IMR-90 (cell line): ENCODE measurements around the gene TREM1. TPM values are rescaled to one million over a fixed set of nuclear protein-coding genes. Genes with fewer than 3 reads are reported as not detected.

Source experiments
- ATAC-seq: fragments of 200-7000 bp; cut with Tn5 transposase; 2 replicates; pipeline ENCODE4 v1.9.1; 2020; ENCODE audit warnings: low read depth, mild to moderate bottlenecking, moderate library complexity
- BruUV-seq: library from RNA; stranded (reverse); fragments of 400-500 nt; replicated peaks from 2 replicates; lab custom pipeline; 2021; lab: Mats Ljungman, UMichigan
- CTCF ChIA-PET: fragments of 300-600 bp; formaldehyde crosslinking; extraction: SDS; loops from one replicate; lab custom pipeline; 2021; ENCODE audit warnings: antibody characterized with exemption; lab: Yijun Ruan, JAX
- POLR2A ChIA-PET: fragments of 300-600 bp; sonication (Branson Sonifier 250); formaldehyde crosslinking; loops from one replicate; lab custom pipeline; 2022; ENCODE audit warnings: antibody characterized with exemption; ENCODE audit not compliant: unreplicated experiment; lab: Charles Lee
- DNase-seq: peaks from one replicate; pipeline ENCODE4 v3.0.0; 2013
- H2AFZ ChIP-seq: replicated peaks from 2 replicates; pipeline ENCODE3; 2013; ENCODE audit warnings: low read length, mild to moderate bottlenecking; ENCODE audit not compliant: poor library complexity
- H2AK5ac ChIP-seq: 2 replicates; pipeline ENCODE4 v1.6.1; 2013; ENCODE audit warnings: low read depth, low read length, inconsistent platforms
- H2AK9ac ChIP-seq: replicated peaks from 2 replicates; pipeline ENCODE3; 2013; ENCODE audit warnings: mild to moderate bottlenecking, low read depth, low read length, moderate library complexity; ENCODE audit not compliant: poor library complexity
- H2BK120ac ChIP-seq: 2 replicates; pipeline ENCODE4 v1.6.1; 2013; ENCODE audit warnings: low read depth, low read length, inconsistent platforms
- H2BK15ac ChIP-seq: 3 replicates; pipeline ENCODE4 v1.6.1; 2013; ENCODE audit warnings: low read depth, low read length, inconsistent platforms
- H2BK20ac ChIP-seq: 2 replicates; pipeline ENCODE4 v1.6.1; 2013; ENCODE audit warnings: low read depth, mild to moderate bottlenecking, inconsistent platforms, low read length, moderate library complexity
- H2BK5ac ChIP-seq: 2 replicates; pipeline ENCODE4 v1.6.1; 2013; ENCODE audit warnings: mild to moderate bottlenecking, low read depth, low read length, inconsistent platforms; ENCODE audit not compliant: poor library complexity, severe bottlenecking
- H3K14ac ChIP-seq: replicated peaks from 2 replicates; pipeline ENCODE4 v1.6.1; 2013; ENCODE audit warnings: low read depth, low read length, inconsistent platforms
- H3K18ac ChIP-seq: 2 replicates; pipeline ENCODE4 v1.6.1; 2013; ENCODE audit warnings: low read depth, low read length, control low read depth
- H3K23ac ChIP-seq: 2 replicates; pipeline ENCODE4 v1.6.1; 2013; ENCODE audit warnings: low read depth, low read length, inconsistent platforms
- H3K27ac ChIP-seq: 2 replicates; pipeline ENCODE4 v1.5.1; 2013; ENCODE audit warnings: mild to moderate bottlenecking, control low read depth, low read length; ENCODE audit not compliant: insufficient read depth
- H3K27me3 ChIP-seq: 2 replicates; pipeline ENCODE4 v1.6.1; 2013; ENCODE audit warnings: low read length; ENCODE audit not compliant: control insufficient read depth, insufficient read depth
- H3K36me3 ChIP-seq: 2 replicates; pipeline ENCODE4 v1.6.1; 2013; ENCODE audit warnings: low read length, mixed read lengths; ENCODE audit not compliant: control insufficient read depth, insufficient read depth
- H3K4ac ChIP-seq: 2 replicates; pipeline ENCODE4 v1.6.1; 2013; ENCODE audit warnings: low read depth, low read length, inconsistent platforms
- H3K4me1 ChIP-seq: 2 replicates; pipeline ENCODE4 v1.6.1; 2013; ENCODE audit warnings: low read length, mixed read lengths; ENCODE audit not compliant: control insufficient read depth, insufficient read depth
- H3K4me2 ChIP-seq: 2 replicates; pipeline ENCODE4 v1.6.1; 2013; ENCODE audit warnings: low read depth, mild to moderate bottlenecking, control low read depth, low read length, moderate library complexity
- H3K4me3 ChIP-seq: 2 replicates; pipeline ENCODE4 v1.5.1; 2013; ENCODE audit warnings: low read depth, mild to moderate bottlenecking, control low read depth, low read length, moderate library complexity; ENCODE audit not compliant: insufficient read depth
- H3K56ac ChIP-seq: 2 replicates; pipeline ENCODE4 v1.6.1; 2013; ENCODE audit warnings: low read length, inconsistent platforms; ENCODE audit not compliant: insufficient read depth; ENCODE audit errors: extremely low read depth
- H3K79me1 ChIP-seq, 2 experiments: 2 replicates each; pipeline ENCODE4 v1.6.1; 2013; ENCODE audit warnings: low read length in 2 of 2, inconsistent platforms in 1 of 2, low read depth in 1 of 2
- H3K9ac ChIP-seq: 2 replicates; pipeline ENCODE4 v1.6.1; 2013; ENCODE audit warnings: low read depth, low read length, control low read depth
- H3K9me1 ChIP-seq: 2 replicates; pipeline ENCODE4 v1.6.1; 2013; ENCODE audit warnings: low read length, inconsistent platforms; ENCODE audit not compliant: insufficient read depth
- H3K9me3 ChIP-seq: 2 replicates; pipeline ENCODE4 v1.6.1; 2013; ENCODE audit warnings: low read length; ENCODE audit not compliant: control insufficient read depth, insufficient read depth
- H4K20me1 ChIP-seq: 2 replicates; pipeline ENCODE4 v1.6.1; 2013; ENCODE audit warnings: low read length, inconsistent platforms; ENCODE audit not compliant: insufficient read depth
- H4K5ac ChIP-seq: 2 replicates; pipeline ENCODE4 v1.6.1; 2013; ENCODE audit warnings: mild to moderate bottlenecking, low read depth, low read length, control low read depth
- H4K8ac ChIP-seq, 2 experiments: 2 replicates each; pipeline ENCODE4 v1.6.1; 2013; ENCODE audit warnings: low read depth in 2 of 2, low read length in 2 of 2, control low read depth in 1 of 2, inconsistent platforms in 1 of 2
- H4K91ac ChIP-seq: 2 replicates; pipeline ENCODE4 v1.6.1; 2013; ENCODE audit warnings: low read depth, low read length, inconsistent platforms; ENCODE audit not compliant: insufficient read depth
- CHD1 ChIP-seq: IDR thresholded peaks from 2 replicates; pipeline ENCODE4 v1.6.1; 2012; ENCODE audit warnings: low read depth, low read length, improper control_type of control experiment
- FOS ChIP-seq: fragments of 150-350 bp; IDR thresholded peaks from 2 replicates; pipeline ENCODE4 v1.6.1; 2016; ENCODE audit warnings: low read depth, low read length
- MAFK ChIP-seq: IDR thresholded peaks from 2 replicates; pipeline ENCODE4 v1.6.1; 2012; ENCODE audit warnings: low read depth, low read length, improper control_type of control experiment
- POLR2A ChIP-seq: IDR thresholded peaks from 2 replicates; pipeline ENCODE4 v1.6.1; 2012; ENCODE audit warnings: mild to moderate bottlenecking, low read depth, low read length
- RAD21 ChIP-seq: IDR thresholded peaks from 2 replicates; pipeline ENCODE4 v1.6.1; 2012; ENCODE audit warnings: low read length, improper control_type of control experiment
- SMC3 ChIP-seq: fragments of 150-350 bp; IDR thresholded peaks from 2 replicates; pipeline ENCODE4 v1.6.1; 2016; ENCODE audit warnings: low read depth, mild to moderate bottlenecking, antibody characterized with exemption, low read length, moderate library complexity
- WGBS, 2 experiments: methylation state at CpG; one replicate each; pipeline versions ENCODE4 v1.1.5 to v1.1.7; 2013; ENCODE audit warnings: missing lambda C conversion rate in 2 of 2; ENCODE audit not compliant: insufficient read length in 1 of 2; ENCODE audit errors: extremely low coverage in 2 of 2; 5-methylcytosine and 5-hydroxymethylcytosine counted together
- dilution Hi-C: fragments of 300-500 bp; cut with HindIII; formaldehyde crosslinking; loops from one replicate; pipeline ENCODE4 v1.14.3; 2018; ENCODE audit warnings: low sequenced_read_pairs; ENCODE audit not compliant: unreplicated experiment
- in situ Hi-C: fragments of 300-500 bp; cut with MboI; formaldehyde crosslinking; loops from 3 replicates; pipeline ENCODE4 v1.14.3; 2019; ENCODE audit warnings: low sequenced_read_pairs, inconsistent platforms, mixed read lengths
- intact Hi-C: fragments of 100-400 bp; cut with micrococcal nuclease; formaldehyde crosslinking; loops from 2 replicates; pipeline ENCODE4 v1.10.0; 2022
- polyA plus RNA-seq, 3 experiments: library from polyadenylated mRNA; depleted of rRNA; stranded (reverse); fragments of >200 nt; gene quantifications; 2 replicates each; pipeline ENCODE4 v1.2.3, GENCODE V29; 2012; ENCODE audit warnings: low replicate concordance in 1 of 3
- total RNA-seq: library from RNA; depleted of rRNA; stranded (reverse); fragments of >200 nt; gene quantifications from 2 replicates; pipeline ENCODE4 v1.2.3, GENCODE V29; 2012
- TF ChIP-seq, protein P1 (sequence below): conservative IDR thresholded peaks from 2 replicates; pipeline ENCODE4 v1.5.1; 2012; ENCODE audit warnings: mild to moderate bottlenecking, low read depth, low read length, improper control_type of control experiment
- TF ChIP-seq, protein P2 (sequence below): fragments of 150-350 bp; IDR thresholded peaks from 2 replicates; pipeline ENCODE4 v1.6.1; 2016; ENCODE audit warnings: low read depth, mild to moderate bottlenecking, low read length, moderate library complexity, borderline replicate concordance

TREM1 gene
- total and polyA plus RNA-seq, 2 of the 4 experiments (the other 2 are of a cell fraction): not detected

DNA sequence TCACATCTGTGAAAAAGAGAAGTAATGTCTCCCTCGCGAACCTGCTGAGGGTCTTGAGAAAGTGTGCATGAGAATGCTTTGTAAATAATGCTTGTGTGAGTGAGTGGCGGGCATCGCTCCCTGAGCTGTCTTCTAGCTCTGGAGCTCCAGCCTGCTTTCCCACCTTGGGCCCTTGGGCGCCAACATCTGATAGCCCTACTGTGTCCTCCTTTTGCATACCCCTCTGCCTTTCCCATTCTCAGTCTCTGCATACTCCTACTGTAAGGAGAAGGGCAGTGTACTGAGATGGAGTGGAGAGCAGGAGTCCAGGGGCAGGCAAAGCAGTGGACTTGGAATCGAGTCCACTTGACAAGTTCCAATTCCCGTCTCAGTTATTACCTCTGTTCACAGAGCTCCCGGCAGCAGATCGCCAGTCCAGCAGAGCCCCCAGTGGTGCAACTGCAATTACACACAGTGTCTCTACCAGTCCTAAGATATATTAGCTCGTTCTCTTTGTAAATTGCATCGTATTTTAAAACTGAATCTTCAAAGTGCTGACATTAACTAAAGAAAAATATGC lies 48.1 kb upstream of the TREM1 start:
- Histone ChIP-seq H3K4me1 (no peaks in the 10 kb centered on the region), H2AK9ac (no peak overlapping the region), H3K4me3 (no peak overlapping the region), H3K27me3 (peaks cover 41% of the 10 kb centered on the region), H2AK5ac (no peak overlapping the region), H2BK5ac (no peak overlapping the region), H3K14ac (no peak overlapping the region), H3K9me1 (no peaks in the 10 kb centered on the region), H4K8ac (no peak overlapping the region), H3K36me3 (no peaks in the 10 kb centered on the region), H2AFZ (no peak overlapping the region), H3K9ac (no peak overlapping the region), H3K18ac (no peak overlapping the region), H2BK120ac (no peak overlapping the region), H3K4me2 (no peak overlapping the region), H3K79me1 (no peaks in the 10 kb centered on the region), H4K91ac (no peak overlapping the region), H2BK20ac (no peak overlapping the region), H3K4ac (no peak overlapping the region), H3K27ac (no peak overlapping the region), H4K20me1 (no peaks in the 10 kb centered on the region), H2BK15ac (no peak overlapping the region), H3K23ac (no peak overlapping the region), H3K56ac (no peak overlapping the region), H3K9me3 (no peaks in the 10 kb centered on the region), H4K5ac (no peak overlapping the region)
- in situ Hi-C loops (no loop called here), dilution Hi-C loops (no loop called here), intact Hi-C loops (no loop called here)
- no CpG with 5 or more reads among the region's 11 CpGs for WGBS, 2 experiments
- no TSS peak for BruUV-seq
- TF ChIP-seq CHD1 (no peak), POLR2A (no peak), FOS (no peak), MAFK (no peak), SMC3 (no peak), RAD21 (peak; percentile 35; the same call in 1 of the 2 replicates)
- TF ChIP-seq, protein P1, sequence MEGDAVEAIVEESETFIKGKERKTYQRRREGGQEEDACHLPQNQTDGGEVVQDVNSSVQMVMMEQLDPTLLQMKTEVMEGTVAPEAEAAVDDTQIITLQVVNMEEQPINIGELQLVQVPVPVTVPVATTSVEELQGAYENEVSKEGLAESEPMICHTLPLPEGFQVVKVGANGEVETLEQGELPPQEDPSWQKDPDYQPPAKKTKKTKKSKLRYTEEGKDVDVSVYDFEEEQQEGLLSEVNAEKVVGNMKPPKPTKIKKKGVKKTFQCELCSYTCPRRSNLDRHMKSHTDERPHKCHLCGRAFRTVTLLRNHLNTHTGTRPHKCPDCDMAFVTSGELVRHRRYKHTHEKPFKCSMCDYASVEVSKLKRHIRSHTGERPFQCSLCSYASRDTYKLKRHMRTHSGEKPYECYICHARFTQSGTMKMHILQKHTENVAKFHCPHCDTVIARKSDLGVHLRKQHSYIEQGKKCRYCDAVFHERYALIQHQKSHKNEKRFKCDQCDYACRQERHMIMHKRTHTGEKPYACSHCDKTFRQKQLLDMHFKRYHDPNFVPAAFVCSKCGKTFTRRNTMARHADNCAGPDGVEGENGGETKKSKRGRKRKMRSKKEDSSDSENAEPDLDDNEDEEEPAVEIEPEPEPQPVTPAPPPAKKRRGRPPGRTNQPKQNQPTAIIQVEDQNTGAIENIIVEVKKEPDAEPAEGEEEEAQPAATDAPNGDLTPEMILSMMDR: peak; percentile 32; the same call in 1 of the 2 replicates
- TF ChIP-seq, protein P2, sequence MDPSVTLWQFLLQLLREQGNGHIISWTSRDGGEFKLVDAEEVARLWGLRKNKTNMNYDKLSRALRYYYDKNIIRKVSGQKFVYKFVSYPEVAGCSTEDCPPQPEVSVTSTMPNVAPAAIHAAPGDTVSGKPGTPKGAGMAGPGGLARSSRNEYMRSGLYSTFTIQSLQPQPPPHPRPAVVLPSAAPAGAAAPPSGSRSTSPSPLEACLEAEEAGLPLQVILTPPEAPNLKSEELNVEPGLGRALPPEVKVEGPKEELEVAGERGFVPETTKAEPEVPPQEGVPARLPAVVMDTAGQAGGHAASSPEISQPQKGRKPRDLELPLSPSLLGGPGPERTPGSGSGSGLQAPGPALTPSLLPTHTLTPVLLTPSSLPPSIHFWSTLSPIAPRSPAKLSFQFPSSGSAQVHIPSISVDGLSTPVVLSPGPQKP: no peak
- DNase-seq (no peak), ATAC-seq (peak; percentile 65)
- ChIA-PET POLR2A (no interaction called here), CTCF (interaction anchor here (1.0 to 1.3 kb wide), 2 partner anchors 33 to 348 kb away, joined by 3 to 6 read pairs; no protein-coding TSS in a partner anchor)
